ENCODE measurements around the gene ANKRD12.

DNA sequence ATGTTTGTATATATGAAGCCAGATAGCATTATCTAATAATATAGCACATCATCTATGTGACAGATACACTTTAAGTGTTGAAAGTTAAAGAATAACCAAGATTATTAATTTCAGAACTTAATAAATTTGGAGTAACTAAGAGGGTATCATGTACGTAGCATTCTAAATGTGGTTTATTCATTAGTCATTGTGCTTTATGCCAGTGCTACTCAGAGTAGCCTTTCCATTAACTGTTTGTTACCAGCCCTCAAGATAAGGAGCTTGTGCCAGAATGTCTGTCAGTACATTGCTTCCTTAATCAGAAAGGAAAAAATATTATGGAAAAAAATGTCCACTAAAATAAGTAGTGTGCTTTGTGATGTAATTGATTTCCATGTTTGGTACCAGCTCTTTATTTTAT is 103.1 kb downstream of the ANKRD12 start:
- TF ChIP-seq POLR2A (IDR thresholded peaks at IDR 0.05): no peak
- TF ChIP-seq, protein P1, sequence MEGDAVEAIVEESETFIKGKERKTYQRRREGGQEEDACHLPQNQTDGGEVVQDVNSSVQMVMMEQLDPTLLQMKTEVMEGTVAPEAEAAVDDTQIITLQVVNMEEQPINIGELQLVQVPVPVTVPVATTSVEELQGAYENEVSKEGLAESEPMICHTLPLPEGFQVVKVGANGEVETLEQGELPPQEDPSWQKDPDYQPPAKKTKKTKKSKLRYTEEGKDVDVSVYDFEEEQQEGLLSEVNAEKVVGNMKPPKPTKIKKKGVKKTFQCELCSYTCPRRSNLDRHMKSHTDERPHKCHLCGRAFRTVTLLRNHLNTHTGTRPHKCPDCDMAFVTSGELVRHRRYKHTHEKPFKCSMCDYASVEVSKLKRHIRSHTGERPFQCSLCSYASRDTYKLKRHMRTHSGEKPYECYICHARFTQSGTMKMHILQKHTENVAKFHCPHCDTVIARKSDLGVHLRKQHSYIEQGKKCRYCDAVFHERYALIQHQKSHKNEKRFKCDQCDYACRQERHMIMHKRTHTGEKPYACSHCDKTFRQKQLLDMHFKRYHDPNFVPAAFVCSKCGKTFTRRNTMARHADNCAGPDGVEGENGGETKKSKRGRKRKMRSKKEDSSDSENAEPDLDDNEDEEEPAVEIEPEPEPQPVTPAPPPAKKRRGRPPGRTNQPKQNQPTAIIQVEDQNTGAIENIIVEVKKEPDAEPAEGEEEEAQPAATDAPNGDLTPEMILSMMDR (IDR thresholded peaks at IDR 0.05): no peak

All from Peyer's patch (tissue), 4 donors.